GM12875 (cell line): ENCODE data around the gene DLG5.

Experiments
- H3K4me3 ChIP-seq: one replicate; pipeline ENCODE4 v1.5.1; 2011; ENCODE audit warnings: low read depth, low read length, control low read depth
- TF ChIP-seq, protein P1 (sequence below): IDR thresholded peaks from 2 replicates; pipeline ENCODE4 v1.5.1; 2011; ENCODE audit warnings: low read depth, mild to moderate bottlenecking, control low read depth, inconsistent platforms, low read length, moderate library complexity, borderline replicate concordance; ENCODE audit not compliant: insufficient read depth

Gene DLG5

DNA sequence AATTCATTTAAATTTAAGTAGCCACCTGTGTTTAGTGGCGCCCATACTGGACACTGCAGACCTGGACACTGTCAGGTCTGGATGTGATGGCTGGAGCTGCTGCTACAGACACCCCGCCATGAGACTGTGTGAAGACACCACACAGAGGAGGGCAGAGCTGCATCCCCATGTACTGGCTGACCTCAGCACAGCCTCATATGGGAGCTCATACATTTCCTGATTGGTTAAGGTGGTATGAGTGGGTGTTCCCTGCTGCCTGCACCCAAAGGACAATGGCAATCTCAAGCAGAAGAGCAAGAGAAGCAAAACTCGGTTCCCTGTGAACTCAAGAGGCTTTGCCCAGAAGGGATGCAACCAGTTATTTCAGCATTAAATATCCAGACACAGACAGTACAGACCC lies 60.0 kb downstream of the DLG5 start:
- TF ChIP-seq, protein P1, sequence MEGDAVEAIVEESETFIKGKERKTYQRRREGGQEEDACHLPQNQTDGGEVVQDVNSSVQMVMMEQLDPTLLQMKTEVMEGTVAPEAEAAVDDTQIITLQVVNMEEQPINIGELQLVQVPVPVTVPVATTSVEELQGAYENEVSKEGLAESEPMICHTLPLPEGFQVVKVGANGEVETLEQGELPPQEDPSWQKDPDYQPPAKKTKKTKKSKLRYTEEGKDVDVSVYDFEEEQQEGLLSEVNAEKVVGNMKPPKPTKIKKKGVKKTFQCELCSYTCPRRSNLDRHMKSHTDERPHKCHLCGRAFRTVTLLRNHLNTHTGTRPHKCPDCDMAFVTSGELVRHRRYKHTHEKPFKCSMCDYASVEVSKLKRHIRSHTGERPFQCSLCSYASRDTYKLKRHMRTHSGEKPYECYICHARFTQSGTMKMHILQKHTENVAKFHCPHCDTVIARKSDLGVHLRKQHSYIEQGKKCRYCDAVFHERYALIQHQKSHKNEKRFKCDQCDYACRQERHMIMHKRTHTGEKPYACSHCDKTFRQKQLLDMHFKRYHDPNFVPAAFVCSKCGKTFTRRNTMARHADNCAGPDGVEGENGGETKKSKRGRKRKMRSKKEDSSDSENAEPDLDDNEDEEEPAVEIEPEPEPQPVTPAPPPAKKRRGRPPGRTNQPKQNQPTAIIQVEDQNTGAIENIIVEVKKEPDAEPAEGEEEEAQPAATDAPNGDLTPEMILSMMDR, result no peak
- H3K4me3 ChIP-seq, result no peak overlapping the region

DNA sequence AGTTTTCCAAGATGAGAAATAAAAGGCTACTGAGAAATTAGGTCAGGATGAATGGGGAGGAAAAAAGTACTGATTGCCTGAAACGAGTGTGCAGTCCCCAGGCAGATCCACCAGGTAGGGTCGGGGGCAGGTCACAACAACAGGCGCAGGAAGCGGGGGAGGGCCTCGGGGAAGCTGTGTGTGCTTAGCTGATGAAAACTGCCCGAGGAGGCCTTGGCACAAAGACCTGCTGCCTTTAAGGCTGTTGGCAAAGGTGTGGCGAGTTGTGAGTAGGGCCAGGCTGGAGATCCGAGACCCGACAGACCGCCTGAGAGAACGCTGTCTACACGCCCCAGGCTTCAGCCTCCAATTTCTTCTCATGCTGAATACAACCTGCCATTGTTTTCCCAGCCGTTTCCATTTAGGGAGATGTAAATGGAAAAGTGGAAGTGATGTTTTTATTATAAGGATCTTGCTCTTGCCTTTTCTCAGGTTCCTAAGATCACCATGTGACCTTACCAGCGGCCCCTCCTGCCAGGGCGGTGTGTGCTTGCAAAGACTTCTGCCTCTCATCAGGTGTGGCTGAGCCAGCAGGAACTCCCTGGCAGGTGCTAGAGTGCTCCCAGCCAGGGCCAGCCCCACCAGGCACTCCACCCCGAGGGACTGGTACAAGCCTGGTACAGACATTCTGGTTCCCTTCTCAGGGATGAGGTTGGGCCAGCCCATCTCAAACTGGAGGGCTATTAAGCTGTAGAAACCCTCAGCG lies 60.8 kb downstream of the DLG5 start:
- H3K4me3 ChIP-seq, result no peak overlapping the region
- TF ChIP-seq, protein P1, result no peak

DNA sequence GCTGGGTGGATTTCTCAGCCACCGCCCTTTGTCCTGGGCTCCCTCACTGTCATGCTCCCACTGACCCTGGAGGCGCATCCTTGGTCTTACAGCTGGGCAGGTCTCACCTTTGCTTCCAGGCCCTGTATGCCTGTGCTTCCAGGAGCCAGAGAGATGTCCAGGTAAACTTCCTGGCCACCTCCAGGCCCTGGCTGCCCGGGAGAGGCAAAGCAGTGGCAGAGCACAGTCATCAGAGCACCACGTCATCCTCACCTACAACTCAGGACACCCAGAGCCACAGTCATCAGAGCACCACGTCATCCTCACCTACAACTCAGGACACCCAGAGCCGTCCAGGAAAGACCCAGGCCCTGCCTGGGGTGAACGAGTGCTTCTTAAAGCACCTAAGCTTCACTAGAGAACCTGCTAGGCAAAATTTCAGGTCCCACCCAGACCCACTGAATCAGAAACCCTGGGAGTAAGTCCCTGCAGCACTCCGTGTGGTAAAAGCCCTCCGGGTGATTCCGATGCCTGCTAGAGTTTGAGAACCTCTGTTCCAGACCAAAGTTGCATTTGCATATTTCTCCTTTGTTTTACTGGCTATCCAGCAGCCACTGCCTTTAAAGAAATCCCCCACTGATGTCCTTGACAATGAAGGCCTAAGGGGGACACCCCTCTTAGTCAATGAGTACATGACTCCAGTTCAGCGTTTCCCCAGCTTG lies 62.3 kb downstream of the DLG5 start:
- no peak overlapping the region for H3K4me3 ChIP-seq
- TF ChIP-seq, protein P1, result no peak

DNA sequence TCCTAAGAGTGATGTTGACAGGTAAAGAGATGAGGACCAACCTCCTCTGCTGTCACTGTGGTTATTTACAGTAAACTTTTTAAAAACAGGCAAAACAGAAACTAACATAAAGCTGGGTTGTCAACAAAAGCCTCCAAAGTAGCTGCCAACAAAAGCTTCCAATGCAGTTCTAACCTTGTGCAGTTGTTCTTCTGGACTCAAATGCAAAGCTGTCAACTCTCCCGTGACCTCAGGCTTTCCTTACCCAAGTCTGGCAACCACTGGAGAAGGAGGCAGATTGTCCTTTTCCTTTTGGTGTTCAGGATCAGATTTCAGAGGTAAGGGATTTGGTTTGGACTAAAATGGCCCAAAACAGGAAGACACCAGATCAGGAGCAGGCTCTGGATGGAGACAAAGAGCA lies 63.1 kb downstream of the DLG5 start:
- no peak overlapping the region for H3K4me3 ChIP-seq
- TF ChIP-seq, protein P1, result no peak

DNA sequence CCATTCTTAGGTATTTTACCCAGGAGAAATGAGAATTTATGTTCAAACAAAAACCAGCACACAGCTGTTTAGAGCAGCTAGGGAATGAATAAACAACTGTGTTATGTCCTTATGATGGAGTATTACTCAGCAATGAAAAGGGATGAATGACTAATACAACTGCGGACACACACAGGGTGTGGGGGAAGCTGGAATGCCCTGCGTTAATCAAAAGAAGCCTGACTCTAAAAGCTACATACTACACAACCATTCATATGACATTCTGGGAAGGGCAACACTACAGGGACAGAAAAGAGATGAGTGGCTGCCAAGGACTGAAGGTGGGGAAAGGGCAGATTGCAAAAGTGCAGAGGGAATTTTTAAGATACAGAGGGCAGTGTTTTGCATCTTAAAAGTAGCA lies 64.0 kb downstream of the DLG5 start:
- TF ChIP-seq, protein P1, result no peak
- H3K4me3 ChIP-seq, result no peak overlapping the region

DNA sequence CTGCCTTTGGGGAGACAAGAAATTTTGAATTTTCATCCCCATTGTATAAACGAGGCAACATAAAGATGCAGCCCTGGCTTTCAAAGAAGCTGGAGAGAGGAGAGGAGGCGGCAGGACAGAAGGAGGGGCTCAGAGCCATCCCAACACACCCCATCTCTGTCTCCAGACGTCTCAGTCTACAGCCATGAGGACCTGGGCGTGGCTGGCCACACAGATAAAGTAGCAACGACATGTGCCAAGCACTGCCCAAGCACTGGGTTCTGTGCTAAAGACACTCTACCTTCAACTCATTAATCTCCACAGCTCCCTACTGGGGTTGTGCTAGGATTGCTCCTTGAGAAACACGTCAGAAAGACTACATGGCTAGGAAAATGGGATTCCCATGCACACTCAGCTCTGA lies 65.2 kb downstream of the DLG5 start:
- H3K4me3 ChIP-seq, result no peak overlapping the region
- TF ChIP-seq, protein P1, result no peak

DNA sequence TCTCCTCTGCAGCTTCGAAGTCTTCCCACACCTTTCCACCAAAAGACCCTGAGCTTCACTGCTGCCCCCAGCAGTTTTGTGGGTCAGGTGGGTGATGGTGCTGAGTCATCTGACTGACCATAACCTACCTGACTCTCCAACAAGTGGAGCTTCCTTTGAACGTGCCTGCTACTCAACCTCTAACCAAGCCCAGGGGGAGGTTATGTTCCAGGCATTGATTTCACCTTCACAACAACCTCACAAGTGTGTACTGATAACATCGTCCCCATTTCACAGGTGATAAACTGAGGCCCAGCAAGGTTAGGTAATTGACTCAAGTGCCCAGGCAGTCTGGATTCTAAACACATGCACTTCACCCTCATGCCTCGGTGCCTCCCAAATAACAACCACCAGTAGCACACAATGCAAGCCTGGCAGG lies 66.7 kb downstream of the DLG5 start:
- TF ChIP-seq, protein P1, result no peak
- H3K4me3 ChIP-seq, result no peak overlapping the region
